HepG2 (cell line): ENCODE results near the gene NBR1. TPM values are rescaled to one million over a fixed set of nuclear protein-coding genes. Genes with fewer than 3 reads are reported as not detected.
A peak's percentile ranks its signal among the peaks of the same experiment; 100 is the strongest.
"Not testable (repeated sequence)": the region's sequence is repeated elsewhere in the genome, so short reads cannot be mapped to it uniquely, and the experiment has no call there.

Experiments
- ATAC-seq: fragments of 200-7000 bp; cut with Tn5 transposase; 3 replicates; pipeline ENCODE4 v1.9.1; 2020; ENCODE audit warnings: mild to moderate bottlenecking, moderate library complexity
- BruUV-seq: library from RNA; stranded (reverse); fragments of 400-500 nt; replicated peaks from 2 replicates; lab custom pipeline; 2021; lab: Mats Ljungman, UMichigan
- CTCF ChIA-PET: fragments of 300-600 bp; formaldehyde crosslinking; extraction: SDS; loops from one replicate; lab custom pipeline; 2021; ENCODE audit warnings: low total read pairs, inconsistent platforms, low intra/inter-chr PET ratio; lab: Yijun Ruan, JAX
- POLR2A ChIA-PET: fragments of 350-600 bp; sonication (Branson Sonifier 250); formaldehyde crosslinking; loops from one replicate; lab custom pipeline; 2020; ENCODE audit warnings: antibody characterized with exemption, inconsistent platforms; lab: Yijun Ruan, JAX
- DNase-seq: peaks from one replicate; pipeline ENCODE4 v3.0.0-alpha.2; 2015; ENCODE audit warnings: low spot score
- FAIRE-seq: peaks from 3 replicates; lab custom pipeline; 2011; peaks lifted over from hg19 to GRCh38; lab: Jason Lieb, UNC
- H2AFZ ChIP-seq: one replicate; pipeline ENCODE4 v1.6.1; 2011; ENCODE audit warnings: low read length, inconsistent platforms
- H3K27ac ChIP-seq: fragments of 300-600 bp; 3 replicates; pipeline ENCODE4 v1.8.0; 2011; ENCODE audit warnings: mixed run types, mild to moderate bottlenecking, mixed read lengths, low read length, inconsistent platforms; ENCODE audit not compliant: insufficient read depth; ENCODE audit errors: extremely low read length
- H3K27me3 ChIP-seq, 2 experiments: fragments of 200-600 bp in 1 of 2; 2 replicates in 1 of 2; 3 replicates in 1 of 2; pipeline versions ENCODE4 v1.6.0 to v1.8.0; 2011; ENCODE audit warnings: low read length in 2 of 2, mild to moderate bottlenecking in 2 of 2, moderate library complexity in 2 of 2, inconsistent platforms in 1 of 2; ENCODE audit not compliant: insufficient read depth in 2 of 2, control insufficient read depth in 1 of 2
- H3K36me3 ChIP-seq, 2 experiments: fragments of 200-600 bp in 1 of 2; replicated peaks in 1 of 2; 2 replicates in 1 of 2; 3 replicates in 1 of 2; pipeline versions ENCODE4 v1.5.1 to v1.8.0; 2011; ENCODE audit warnings: low read length in 2 of 2, inconsistent platforms in 1 of 2; ENCODE audit not compliant: insufficient read depth in 2 of 2, control insufficient read depth in 1 of 2
- H3K4me1 ChIP-seq: 2 replicates; pipeline ENCODE4 v1.5.1; 2012; ENCODE audit warnings: low read length, inconsistent platforms; ENCODE audit not compliant: insufficient read depth
- H3K4me2 ChIP-seq: 2 replicates; pipeline ENCODE4 v1.6.0; 2011; ENCODE audit warnings: low read depth, low read length, inconsistent platforms
- H3K4me3 ChIP-seq, 3 experiments: fragments of 200-600 bp in 1 of 3; sonication (generic), shearing (Covaris generic) in 1 of 3; replicated peaks in 1 of 3; 2 replicates each; pipeline ENCODE4 v1.5.1; 2011 to 2016; ENCODE audit warnings: low read length in 3 of 3, inconsistent platforms in 2 of 3, low read depth in 2 of 3, mild to moderate bottlenecking in 2 of 3, control low read depth in 1 of 3, mixed read lengths in 1 of 3; ENCODE audit not compliant: insufficient read depth in 1 of 3
- H3K79me2 ChIP-seq: one replicate; pipeline ENCODE4 v1.6.1; 2011; ENCODE audit warnings: low read length, inconsistent platforms; ENCODE audit not compliant: insufficient read depth
- H3K9ac ChIP-seq: 2 replicates; pipeline ENCODE4 v1.6.0; 2011; ENCODE audit warnings: mild to moderate bottlenecking, low read depth, low read length, inconsistent platforms; ENCODE audit not compliant: insufficient read depth
- H3K9me3 ChIP-seq: 2 replicates; pipeline ENCODE4 v1.5.1; 2012; ENCODE audit warnings: mild to moderate bottlenecking, low read length
- H4K20me1 ChIP-seq: 2 replicates; pipeline ENCODE4 v1.6.0; 2011; ENCODE audit warnings: inconsistent platforms, mild to moderate bottlenecking, low read length, moderate library complexity; ENCODE audit not compliant: insufficient read depth
- AHR ChIP-seq: IDR thresholded peaks from 2 replicates; pipeline ENCODE4 v1.6.1; 2018; ENCODE audit warnings: missing genetic modification reagents, missing compliant biosample characterization
- ARID5B ChIP-seq: IDR thresholded peaks from 2 replicates; pipeline ENCODE4 v1.4.0; 2020; ENCODE audit warnings: mild to moderate bottlenecking, missing genetic modification reagents
- IRF2 ChIP-seq: IDR thresholded peaks from 2 replicates; pipeline ENCODE4 v1.6.1; 2018; ENCODE audit warnings: missing genetic modification reagents, missing compliant biosample characterization
- MTA3 ChIP-seq: sonication (generic); formaldehyde crosslinking; IDR thresholded peaks from 2 replicates; pipeline ENCODE4 v1.4.0; 2020; ENCODE audit warnings: missing genetic modification reagents
- ZBTB21 ChIP-seq: sonication (generic); formaldehyde crosslinking; IDR thresholded peaks from 2 replicates; pipeline ENCODE4 v1.4.0; 2020; ENCODE audit warnings: missing genetic modification reagents
- ZFY ChIP-seq: sonication (generic); formaldehyde crosslinking; IDR thresholded peaks from 2 replicates; pipeline ENCODE4 v1.4.0; 2020; ENCODE audit warnings: missing genetic modification reagents
- ZHX2 ChIP-seq, 2 experiments: sonication (generic) in 1 of 2; formaldehyde crosslinking in 1 of 2; IDR thresholded peaks; 2 replicates each; pipeline versions ENCODE4 v1.6.1 to v1.9.0; 2014 to 2022; ENCODE audit warnings: antibody characterized with exemption in 1 of 2, borderline replicate concordance in 1 of 2, inconsistent platforms in 1 of 2, low read depth in 1 of 2, missing genetic modification reagents in 1 of 2
- ZNF205 ChIP-seq: IDR thresholded peaks from 2 replicates; pipeline ENCODE4 v1.6.1; 2018; ENCODE audit warnings: missing biosample characterization, missing genetic modification reagents
- ZNF574 ChIP-seq: sonication (generic); formaldehyde crosslinking; IDR thresholded peaks from 2 replicates; pipeline ENCODE4 v1.4.0; 2020; ENCODE audit warnings: missing genetic modification reagents
- whole genome bisulfite sequencing: methylation state at CpG from one replicate; pipeline ENCODE4 v1.1.6; 2017; ENCODE audit warnings: low lambda C conversion rate; 5-methylcytosine and 5-hydroxymethylcytosine counted together
- in situ Hi-C: cut with HindIII; loops from 2 replicates; pipeline ENCODE4 v1.10.0; 2017; ENCODE audit warnings: low pct_unique_long_range_greater_than_20kb; ENCODE audit not compliant: extremely low pct_ligation_motif_present
- intact Hi-C: fragments of 100-400 bp; cut with micrococcal nuclease; formaldehyde crosslinking; loops from one replicate; pipeline ENCODE4 v1.10.0; 2022; ENCODE audit not compliant: unreplicated experiment
- polyA plus RNA-seq, 8 experiments: library from polyadenylated mRNA; depleted of rRNA in 3 of 8; stranded (reverse) in 7 of 8; unstranded in 1 of 8; fragments of >200 nt; fragmentation: Illumina TruSeq in 4 of 8; extraction: Trizol in 4 of 8; gene quantifications; 2 replicates each; pipeline versions ENCODE4 v1.2.1 to v1.2.3, GENCODE V29; 2011 to 2016; ENCODE audit warnings: low read depth in 4 of 8, missing spikeins in 1 of 8, mixed read lengths in 1 of 8; ENCODE audit not compliant: insufficient read depth in 1 of 8
- total RNA-seq, 5 experiments: library from RNA; depleted of rRNA; stranded (reverse); fragments of >200 nt; fragmentation: Illumina TruSeq; extraction: Trizol; gene quantifications; 2 replicates each; pipeline ENCODE4 v1.2.3, GENCODE V29; 2016; ENCODE audit warnings: low read depth in 1 of 5

Gene NBR1
- total and polyA plus RNA-seq, 2 of the 13 experiments (the other 11 are each of a cell fraction or from before 2014, with no cell fraction given), result 51.7 to 121 TPM

DNA sequence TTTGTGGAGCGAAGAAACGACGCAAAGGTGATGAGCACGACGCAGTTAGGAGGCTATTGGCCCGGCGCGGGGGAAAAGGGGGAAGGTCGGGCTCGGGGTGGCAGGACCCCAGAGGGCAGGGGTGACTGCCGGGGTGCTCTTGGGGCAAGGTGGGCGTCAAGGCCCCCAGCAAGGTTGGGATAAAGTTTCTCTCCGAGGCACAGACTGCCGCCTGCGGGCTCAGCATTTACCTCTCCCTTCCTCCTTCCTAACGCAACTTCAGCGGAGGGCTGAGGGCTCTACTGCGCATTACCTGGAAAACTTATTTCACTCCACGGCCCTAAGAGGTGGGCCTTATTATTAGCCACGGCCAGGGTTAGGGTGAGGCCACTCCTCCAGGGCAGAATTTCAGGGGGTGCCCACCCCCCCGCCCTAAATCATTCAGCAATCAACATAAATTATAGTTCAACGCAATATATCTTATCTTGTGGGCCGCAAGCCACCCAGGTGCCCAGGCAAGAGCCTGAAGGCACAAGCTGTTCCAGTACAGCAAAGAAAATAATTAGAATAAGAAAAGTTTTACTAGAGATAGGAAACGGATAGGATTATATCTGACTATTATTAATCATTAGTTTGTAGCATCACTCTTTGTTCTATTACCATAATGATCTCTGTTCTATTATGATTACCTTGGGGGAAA is 61.1 kb downstream of the NBR1 start:
- POLR2A ChIA-PET; H3K79me2 ChIP-seq; CTCF ChIA-PET; ATAC-seq; H3K9me3 ChIP-seq; H3K27me3 ChIP-seq; H2AFZ ChIP-seq; H4K20me1 ChIP-seq; in situ Hi-C loops; H3K36me3 ChIP-seq; DNase-seq; H3K27ac ChIP-seq; H3K4me1 ChIP-seq; FAIRE-seq; intact Hi-C loops; TF ChIP-seq ZHX2 (IDR thresholded peaks at IDR 0.05; ENCODE audit: low read depth): not testable (repeated sequence)
- H3K4me2 ChIP-seq, result peak overlapping the region; percentile 28
- BruUV-seq, result TSS peak; percentile 93
- 75% methylated on average over 21 of the region's 24 CpGs for WGBS
- 0 out of 2 replicates have a peak overlapping the region, but pooled peaks have one; percentile 27 for H3K9ac ChIP-seq
- peak overlapping the region in 1 of 3 experiments; percentile 5; a peak in 1 of 6 replicates for H3K4me3 ChIP-seq
- peak; percentile 77; the same call in 1 of the 2 replicates for TF ChIP-seq IRF2
- 0 out of 2 replicates have a peak, but pooled peaks have one; percentile 27 for TF ChIP-seq ZFY
- 0 out of 2 replicates have a peak, but pooled peaks have one; percentile 72 for TF ChIP-seq ZNF205 (CRISPR knock-in tag)
- peak; percentile 75; the same call in 1 of the 2 replicates for TF ChIP-seq ZBTB21
- TF ChIP-seq ZHX2 (CRISPR knock-in tag; IDR thresholded peaks at IDR 0.05; ENCODE audit: borderline replicate concordance), result 0 out of 2 replicates have a peak, but pooled peaks have one; percentile 68
- peak; percentile 91; the same call in 1 of the 2 replicates for TF ChIP-seq MTA3 (CRISPR knock-in tag)
- peak; percentile 92; the same call in 1 of the 2 replicates for TF ChIP-seq AHR
- TF ChIP-seq ZNF574 (CRISPR knock-in tag), result peak; percentile 65; the same call in 1 of the 2 replicates
- peak; percentile 20; the same call in 1 of the 2 replicates for TF ChIP-seq ARID5B (CRISPR knock-in tag)
